Sigmoid colon (tissue), 7 donors: Measurements from ENCODE around the gene ZNF831. TPM values are rescaled to one million over a fixed set of nuclear protein-coding genes. Genes with fewer than 3 reads are reported as not detected.

Source experiments
- DNase-seq: peaks from one replicate; pipeline ENCODE4 v3.0.0-alpha.2; 2019
- H3K27ac ChIP-seq, 4 donors: fragments of 200-600 bp; sonication (generic); one replicate each; pipeline ENCODE4 v1.5.1; 2016 to 2019; ENCODE audit warnings: mild to moderate bottlenecking in 1 of 4
- H3K27me3 ChIP-seq, 3 donors: fragments of 200-600 bp; sonication (generic); one replicate each; pipeline ENCODE4 v1.5.1; 2019; ENCODE audit warnings: mild to moderate bottlenecking in 1 of 3
- H3K36me3 ChIP-seq, 4 donors: fragments of 200-600 bp; sonication (generic); one replicate each; pipeline ENCODE4 v1.5.1; 2016 to 2019
- H3K4me1 ChIP-seq, 4 donors: fragments of 200-600 bp; sonication (generic); one replicate each; pipeline ENCODE4 v1.5.1; 2017 to 2019
- H3K4me3 ChIP-seq, 4 donors: fragments of 200-600 bp; sonication (generic); one replicate each; pipeline ENCODE4 v1.5.1; 2017 to 2019; ENCODE audit warnings: mild to moderate bottlenecking in 2 of 4, moderate library complexity in 1 of 4
- H3K9me3 ChIP-seq, 4 donors: fragments of 200-600 bp in 3 of 4; sonication (generic) in 3 of 4; one replicate each; pipeline versions ENCODE4 v1.5.1 to v1.6.1; 2013 to 2019
- EP300 ChIP-seq, 4 donors: sonication (generic); formaldehyde crosslinking; IDR thresholded peaks; one replicate each; pipeline ENCODE4 v1.6.1; 2017; ENCODE audit warnings: antibody characterized with exemption in 4 of 4
- POLR2A ChIP-seq, 2 donors: fragments of 450-650 bp; IDR thresholded peaks; one replicate each; pipeline ENCODE4 v1.6.1; 2016; ENCODE audit warnings: antibody characterized with exemption in 2 of 2, mild to moderate bottlenecking in 2 of 2, moderate library complexity in 2 of 2
- POLR2AphosphoS5 ChIP-seq, 4 donors: sonication (generic); formaldehyde crosslinking; IDR thresholded peaks; one replicate each; pipeline ENCODE4 v1.6.1; 2017; ENCODE audit warnings: antibody characterized with exemption in 4 of 4
- whole genome bisulfite sequencing, 2 donors: extraction: QIAGEN DNeasy Blood & Tissue Kit; methylation state at CpG; one replicate each; pipeline ENCODE4 v1.1.7; 2013; 5-methylcytosine and 5-hydroxymethylcytosine counted together
- intact Hi-C: fragments of 100-400 bp; cut with DNase I; formaldehyde crosslinking; loops from one replicate; pipeline ENCODE4 v1.15.1; 2023
- polyA plus RNA-seq, 3 donors: library from polyadenylated mRNA; stranded (reverse); fragments of 200-250 nt; gene quantifications; one replicate each; pipeline ENCODE4 v1.2.3, GENCODE V29; 2013
- total RNA-seq, 4 donors: library from RNA; depleted of rRNA; stranded (reverse); fragments of >200 nt; gene quantifications; one replicate each; pipeline ENCODE4 v1.1.0, GENCODE V29; 2016
- TF ChIP-seq, protein P1 (sequence below), 4 experiments: fragments of 450-650 bp in 3 of 4; fragments of 200-600 bp in 1 of 4; IDR thresholded peaks; one replicate each; pipeline ENCODE4 v1.5.1; 2016 to 2019; ENCODE audit warnings: antibody characterized with exemption in 4 of 4, mild to moderate bottlenecking in 3 of 4, moderate library complexity in 2 of 4
- donor health status: healthy with polysubstance abuse.
- donor health status: Bipolar disorder and iron deficiency.
- donor health status: healthy.

Gene ZNF831
- 1 to 10 TPM in 1 of 4 donors, under 1 TPM in 3; 0.27 to 1.8 (median 0.50) TPM for total RNA-seq
- 1 to 10 TPM in 1 of 3 donors, under 1 TPM in 1, not detected in 1; under 0.01 to 4.4 TPM for polyA plus RNA-seq

- DNase-seq, result no peak
- no peaks in the 10 kb centered on the region for H3K4me1 ChIP-seq
- H3K36me3 ChIP-seq, result no peaks in the 10 kb centered on the region
- H3K4me3 ChIP-seq, result no peak within 1 kb of the TSS
- no peaks in the 10 kb centered on the region for H3K9me3 ChIP-seq
- TF ChIP-seq EP300 (IDR thresholded peaks at IDR 0.05) (no peak), POLR2A (IDR thresholded peaks at IDR 0.05) (no peak), POLR2AphosphoS5 (IDR thresholded peaks at IDR 0.05) (no peak)
- TF ChIP-seq, protein P1, sequence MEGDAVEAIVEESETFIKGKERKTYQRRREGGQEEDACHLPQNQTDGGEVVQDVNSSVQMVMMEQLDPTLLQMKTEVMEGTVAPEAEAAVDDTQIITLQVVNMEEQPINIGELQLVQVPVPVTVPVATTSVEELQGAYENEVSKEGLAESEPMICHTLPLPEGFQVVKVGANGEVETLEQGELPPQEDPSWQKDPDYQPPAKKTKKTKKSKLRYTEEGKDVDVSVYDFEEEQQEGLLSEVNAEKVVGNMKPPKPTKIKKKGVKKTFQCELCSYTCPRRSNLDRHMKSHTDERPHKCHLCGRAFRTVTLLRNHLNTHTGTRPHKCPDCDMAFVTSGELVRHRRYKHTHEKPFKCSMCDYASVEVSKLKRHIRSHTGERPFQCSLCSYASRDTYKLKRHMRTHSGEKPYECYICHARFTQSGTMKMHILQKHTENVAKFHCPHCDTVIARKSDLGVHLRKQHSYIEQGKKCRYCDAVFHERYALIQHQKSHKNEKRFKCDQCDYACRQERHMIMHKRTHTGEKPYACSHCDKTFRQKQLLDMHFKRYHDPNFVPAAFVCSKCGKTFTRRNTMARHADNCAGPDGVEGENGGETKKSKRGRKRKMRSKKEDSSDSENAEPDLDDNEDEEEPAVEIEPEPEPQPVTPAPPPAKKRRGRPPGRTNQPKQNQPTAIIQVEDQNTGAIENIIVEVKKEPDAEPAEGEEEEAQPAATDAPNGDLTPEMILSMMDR (IDR thresholded peaks at IDR 0.05), result no peak
- H3K27me3 ChIP-seq, result no peaks in the 10 kb centered on the region
- intact Hi-C loops, result no loop called here
- no peak within 1 kb of the TSS for H3K27ac ChIP-seq
- WGBS, 2 donors, result 51 to 79% methylated on average over 10 of the region's 10 CpGs
Measured at GRCh38 chr20:59163631-59164530, at the start of gene ZNF831. Gene ZNF831, plus strand, starts transcription at chr20:59163821. Its CDS starts 27,199 bp downstream, at chr20:59191020.

GRCh38 chr20:59117526-59117925, 46.1 kb upstream of the ZNF831 start:
- intact Hi-C loops, result no loop called here
- TF ChIP-seq, protein P1 (IDR thresholded peaks at IDR 0.05), result no peak
- no peak for TF ChIP-seq POLR2AphosphoS5 (IDR thresholded peaks at IDR 0.05)
- TF ChIP-seq EP300 (IDR thresholded peaks at IDR 0.05), result no peak
- TF ChIP-seq POLR2A (IDR thresholded peaks at IDR 0.05), result no peak
- Histone ChIP-seq H3K27ac (no peak overlapping the region), H3K4me1 (no peaks in the 10 kb centered on the region), H3K4me3 (no peak overlapping the region), H3K36me3 (no peaks in the 10 kb centered on the region), H3K27me3 (no peaks in the 10 kb centered on the region), H3K9me3 (peaks cover 0 to 2% (median 0%) of the 10 kb centered on the region in 4 donors)
- DNase-seq, result no peak
- WGBS, 2 donors, result 68 to 73% methylated on average over 3 of the region's 3 CpGs

DNA sequence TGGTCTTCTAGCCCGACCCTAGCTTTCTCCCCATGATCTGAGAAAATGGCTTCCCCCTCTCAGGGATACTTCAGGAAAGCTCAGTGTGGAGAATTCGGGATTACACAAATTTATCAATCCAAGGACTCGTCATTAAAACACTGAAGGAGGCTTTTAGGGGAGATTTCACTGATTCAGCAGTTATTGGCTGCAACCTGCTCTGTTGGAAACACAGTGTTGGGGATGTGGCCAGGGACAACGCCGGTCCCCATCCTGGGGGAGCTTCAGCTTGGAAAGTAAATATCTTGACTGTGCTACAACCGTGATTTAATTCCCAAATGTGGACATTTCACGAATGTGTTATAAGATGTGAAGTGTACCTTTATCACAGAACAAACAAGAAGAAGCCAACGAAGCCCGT, 44.8 kb upstream of the ZNF831 start:
- no peaks in the 10 kb centered on the region for H3K36me3 ChIP-seq
- intact Hi-C loops, result no loop called here
- WGBS, 2 donors, result 67 to 84% methylated on average over 9 of the region's 9 CpGs
- H3K4me1 ChIP-seq, result no peaks in the 10 kb centered on the region
- DNase-seq, result no peak
- no peaks in the 10 kb centered on the region for H3K27me3 ChIP-seq
- H3K4me3 ChIP-seq, result no peak overlapping the region
- TF ChIP-seq POLR2A (IDR thresholded peaks at IDR 0.05) (no peak), POLR2AphosphoS5 (IDR thresholded peaks at IDR 0.05) (no peak), EP300 (IDR thresholded peaks at IDR 0.05) (no peak)
- TF ChIP-seq, protein P1 (IDR thresholded peaks at IDR 0.05), result no peak
- H3K9me3 ChIP-seq, result peaks cover 0 to 2% (median 0%) of the 10 kb centered on the region in 4 donors
- H3K27ac ChIP-seq, result no peak overlapping the region

- Histone ChIP-seq H3K9me3 (peaks cover 0 to 2% (median 0%) of the 10 kb centered on the region in 4 donors), H3K36me3 (no peaks in the 10 kb centered on the region), H3K27ac (no peak overlapping the region), H3K4me3 (no peak overlapping the region), H3K27me3 (no peaks in the 10 kb centered on the region), H3K4me1 (no peaks in the 10 kb centered on the region)
- intact Hi-C loops, result no loop called here
- TF ChIP-seq EP300 (IDR thresholded peaks at IDR 0.05), result no peak
- TF ChIP-seq POLR2A (IDR thresholded peaks at IDR 0.05), result no peak
- TF ChIP-seq POLR2AphosphoS5 (IDR thresholded peaks at IDR 0.05), result no peak
- TF ChIP-seq, protein P1 (IDR thresholded peaks at IDR 0.05), result no peak
- 38 to 40% methylated on average over 7 of the region's 7 CpGs for WGBS, 2 donors
- DNase-seq, result no peak
Measured at GRCh38 chr20:59120491-59120890, 43.1 kb upstream of the ZNF831 start.
